ENCODE results near the gene TBC1D30.

The TBC1D30 gene

DNA sequence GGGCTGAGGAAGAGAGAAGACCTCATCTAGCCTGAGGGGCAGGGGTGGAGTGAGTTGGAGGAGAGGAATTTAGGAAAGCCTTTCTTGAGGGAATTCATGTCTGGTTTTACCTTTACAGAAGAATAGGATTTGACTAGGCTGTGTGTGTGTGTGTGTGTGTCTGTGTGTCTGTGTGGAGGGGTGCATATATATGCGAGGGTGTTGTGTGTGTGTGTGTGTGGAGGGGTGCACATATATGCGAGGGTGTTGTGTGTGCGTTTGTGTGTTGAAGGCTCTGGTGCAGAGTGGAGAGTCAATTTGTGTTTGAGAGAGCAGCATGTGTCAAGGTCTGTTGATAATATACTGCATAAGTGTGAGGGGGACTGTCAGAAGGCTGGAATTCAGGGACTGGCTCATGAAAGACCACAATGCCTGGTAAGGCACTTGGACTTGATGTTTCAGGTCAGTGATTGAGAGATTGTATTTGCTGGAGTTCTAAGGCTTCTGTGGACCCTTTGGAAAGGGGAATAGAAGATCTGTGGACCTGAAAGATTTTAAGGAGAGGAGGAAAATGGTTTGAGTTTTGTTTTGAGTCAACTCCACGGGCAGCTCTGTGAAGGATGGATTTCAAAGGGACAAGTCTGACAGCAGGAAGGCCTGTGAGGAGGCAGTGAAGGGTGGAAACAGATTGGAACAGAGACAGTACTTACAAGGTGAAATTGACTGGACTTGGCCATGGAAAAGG is 34.6 kb downstream of the TBC1D30 start:
- no peak for DNase-seq (ENCODE audit: low read depth in 2 of 2, low spot score in 1 of 2)

DNA sequence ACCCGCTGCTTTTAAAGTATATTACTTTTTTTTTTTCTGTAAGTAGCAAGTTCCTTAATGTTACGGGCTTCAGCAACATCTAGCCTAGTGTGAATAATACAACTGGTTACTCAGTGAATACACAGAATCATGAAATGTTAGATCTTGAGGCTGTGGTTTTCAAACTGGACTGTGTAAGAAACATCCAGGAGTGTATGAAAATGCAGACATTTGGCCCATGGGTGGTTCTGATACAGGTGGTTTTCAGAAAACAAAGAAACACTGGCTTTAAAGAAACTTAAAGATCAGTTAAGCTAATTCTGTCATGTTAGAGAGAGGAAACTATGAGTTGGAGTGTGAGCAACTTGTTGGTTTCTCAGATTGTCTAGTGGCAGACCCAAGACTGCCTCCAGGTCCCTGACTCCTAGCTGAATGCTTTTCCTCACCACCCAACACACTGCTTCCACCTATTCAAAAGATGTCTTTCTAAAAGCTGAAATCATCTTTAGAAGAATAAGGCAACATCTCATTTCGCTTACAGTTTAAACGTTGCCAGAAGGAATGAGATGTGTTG is 36.1 kb downstream of the TBC1D30 start:
- DNase-seq (ENCODE audit: low read depth in 2 of 2, low spot score in 1 of 2), result no peak

DNA sequence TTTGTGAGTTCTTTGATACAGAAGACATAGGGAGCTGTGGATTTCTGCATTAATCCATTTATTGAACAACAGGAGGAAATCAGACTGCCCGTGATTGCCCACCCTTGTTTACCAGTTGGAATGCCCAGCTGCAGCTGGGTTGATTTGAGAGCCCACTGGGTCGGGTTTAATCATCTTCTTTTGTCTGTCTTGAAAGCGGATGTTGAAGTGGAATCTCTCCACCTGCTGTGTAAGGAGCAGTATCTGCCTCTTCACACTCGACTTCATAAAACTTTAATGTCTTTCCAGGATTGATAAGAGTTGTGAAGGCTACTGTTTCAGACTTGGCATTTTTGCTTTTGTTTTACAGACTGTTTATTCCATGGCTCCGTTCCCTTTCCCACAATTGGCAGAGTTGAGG is 39.9 kb downstream of the TBC1D30 start:
- no peak for DNase-seq (ENCODE audit: low read depth in 2 of 2, low spot score in 1 of 2)

DNA sequence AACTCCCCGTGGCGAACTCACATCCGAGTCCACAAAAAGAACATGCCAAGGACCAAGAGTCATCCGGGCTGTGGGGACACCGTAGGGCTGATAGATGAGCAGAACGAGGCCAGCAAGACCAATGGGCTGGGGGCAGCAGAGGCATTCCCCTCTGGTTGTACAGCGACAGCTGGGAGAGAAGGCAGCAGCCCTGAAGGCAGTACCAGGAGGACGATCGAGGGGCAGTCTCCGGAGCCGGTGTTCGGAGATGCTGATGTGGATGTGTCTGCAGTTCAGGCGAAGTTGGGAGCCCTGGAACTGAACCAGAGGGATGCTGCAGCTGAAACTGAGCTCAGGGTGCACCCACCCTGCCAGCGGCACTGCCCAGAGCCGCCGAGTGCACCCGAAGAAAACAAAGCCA is 50.7 kb downstream of the TBC1D30 start:
- no peak for DNase-seq (ENCODE audit: low read depth in 2 of 2, low spot score in 1 of 2)

GRCh38 chr12:64876388-64877071 is 52.1 kb downstream of the TBC1D30 start:
- no peak for DNase-seq (ENCODE audit: low read depth in 2 of 2, low spot score in 1 of 2)

DNA sequence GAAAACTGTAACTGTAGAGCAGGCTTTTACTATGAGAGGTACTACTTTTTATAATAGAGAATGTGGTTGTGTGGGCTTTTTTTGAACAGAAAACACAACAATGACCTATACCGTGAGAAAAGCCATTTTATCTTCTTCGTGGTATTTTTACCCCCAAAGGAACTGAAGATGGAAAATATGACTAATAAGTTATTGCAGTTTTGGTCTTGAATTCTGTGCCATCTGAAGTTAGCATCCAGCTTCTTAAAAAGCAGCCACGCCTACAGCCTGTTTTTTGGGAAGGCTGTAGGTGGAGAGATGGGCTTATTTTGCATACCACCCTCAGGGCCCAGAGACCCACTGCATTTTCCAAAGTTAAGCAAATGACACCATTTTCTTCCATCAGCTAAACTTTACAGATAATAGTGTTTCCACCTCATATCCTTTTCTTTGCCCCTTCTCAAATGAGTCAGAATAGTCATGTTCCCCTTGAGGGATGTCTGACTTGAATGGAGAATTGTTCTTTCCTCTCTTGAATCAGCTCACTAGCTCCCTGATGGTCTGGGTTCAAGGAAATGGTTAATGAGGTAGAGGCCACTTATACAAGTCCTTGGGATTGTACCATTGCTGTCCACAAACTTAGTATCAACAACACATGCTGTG is 53.0 kb downstream of the TBC1D30 start:
- no peak for DNase-seq (ENCODE audit: low read depth in 2 of 2, low spot score in 1 of 2)

- DNase-seq (ENCODE audit: low read depth in 2 of 2, low spot score in 1 of 2), result no peak
These were observed 58.2 kb downstream of the TBC1D30 start for GRCh38 chr12:64882687-64883086.

DNA sequence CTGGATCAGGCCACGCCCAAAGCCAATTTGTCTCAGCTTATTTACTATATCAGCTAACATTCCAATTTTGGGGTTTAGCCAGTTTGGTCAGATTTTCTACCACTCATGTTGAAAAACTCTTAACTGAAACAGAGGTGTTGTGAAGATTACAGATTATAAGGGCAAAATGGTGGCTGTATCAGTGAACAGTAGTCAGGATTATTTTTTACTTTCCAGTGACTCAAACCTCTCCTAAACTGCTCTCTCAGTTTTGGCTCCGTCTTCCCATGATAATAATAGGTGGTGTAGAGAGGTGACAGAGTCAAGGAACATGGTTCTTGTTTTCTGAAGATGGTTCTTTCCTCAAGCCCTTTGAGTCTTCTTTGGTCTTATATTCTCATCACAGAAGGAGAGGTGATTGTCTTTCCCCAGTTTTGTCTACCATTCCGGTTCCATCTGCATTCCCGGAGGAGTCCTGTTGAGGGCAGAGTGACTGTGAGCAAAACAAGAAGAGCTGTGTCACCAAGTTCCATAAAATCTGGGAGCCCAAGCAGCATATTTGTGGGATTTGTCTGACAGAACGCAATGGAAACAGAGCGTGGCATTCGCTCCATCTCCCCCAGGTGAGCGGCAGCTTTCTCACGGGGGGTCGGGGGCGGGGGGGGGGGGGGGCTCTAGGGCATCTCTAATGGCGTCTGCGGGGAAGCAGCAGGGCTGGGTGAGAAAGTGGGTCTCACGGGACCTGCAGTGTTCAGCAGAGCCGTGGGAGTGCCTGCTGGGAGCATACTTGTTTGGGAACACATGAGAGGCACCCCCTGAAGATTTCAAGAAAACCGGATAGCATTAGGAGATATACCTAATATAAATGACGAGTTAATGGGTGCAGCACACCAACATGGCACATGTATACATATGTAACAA is 59.1 kb downstream of the TBC1D30 start:
- no peak for DNase-seq (ENCODE audit: low read depth in 2 of 2, low spot score in 1 of 2)

GRCh38 chr12:64884164-64884542 is 59.7 kb downstream of the TBC1D30 start:
- no peak for DNase-seq (ENCODE audit: low read depth in 2 of 2, low spot score in 1 of 2)

DNA sequence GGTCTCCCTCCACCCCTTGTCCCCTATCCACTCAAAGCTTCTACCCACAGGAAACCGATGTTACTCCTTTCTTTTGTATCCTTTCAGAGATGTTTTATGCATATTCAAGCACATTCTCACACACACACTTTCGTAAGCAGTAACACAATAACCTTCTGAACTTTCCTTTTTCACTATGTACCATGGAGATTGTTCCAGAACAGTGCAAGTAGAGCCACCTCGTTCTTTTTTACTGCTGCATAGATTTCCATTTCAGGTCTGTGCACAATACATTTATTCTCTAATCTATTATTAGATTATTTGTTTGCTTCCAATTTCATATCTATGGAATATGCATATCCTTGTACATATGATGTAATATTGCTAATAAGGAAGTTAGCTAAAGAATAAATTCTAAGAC is 60.3 kb downstream of the TBC1D30 start:
- no peak for DNase-seq (ENCODE audit: low read depth in 2 of 2, low spot score in 1 of 2)

DNA sequence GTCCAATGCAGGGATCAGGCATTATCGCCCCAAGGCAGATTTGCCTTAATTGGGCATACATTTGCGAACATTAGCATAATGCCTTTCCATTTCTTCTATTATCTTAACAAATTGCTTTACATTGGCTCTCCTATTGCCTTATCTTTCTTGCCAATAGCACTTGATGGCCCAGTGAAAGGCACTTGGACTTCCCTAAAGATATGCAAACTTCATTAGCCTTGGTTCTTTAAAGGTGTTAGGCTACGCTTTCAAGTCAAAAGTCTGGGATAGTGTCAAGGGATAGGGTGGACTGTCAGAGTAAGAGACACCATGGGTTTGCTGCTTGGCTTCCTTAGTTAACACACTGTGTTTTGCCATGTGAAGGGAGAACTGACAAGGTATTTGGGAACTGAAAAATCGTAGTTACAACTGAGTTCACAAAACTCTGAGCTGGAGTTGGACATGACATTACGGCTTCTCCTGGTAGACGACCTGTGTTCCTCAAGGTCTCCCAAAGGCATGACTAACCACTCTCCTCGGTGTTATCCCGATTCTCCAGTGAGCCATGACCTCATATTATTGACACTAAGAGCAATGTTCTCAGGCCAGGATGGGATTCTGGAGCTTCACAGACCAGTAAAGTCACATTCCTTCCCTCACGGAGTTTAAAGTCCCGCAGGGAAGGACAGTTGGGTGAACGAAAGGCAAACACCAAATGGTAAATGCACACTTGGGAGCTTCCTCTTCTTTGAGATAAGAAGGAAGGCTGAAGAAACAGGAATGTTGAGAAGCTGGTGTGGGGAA is 65.2 kb downstream of the TBC1D30 start:
- no peak for DNase-seq (ENCODE audit: low read depth in 2 of 2, low spot score in 1 of 2)

DNA sequence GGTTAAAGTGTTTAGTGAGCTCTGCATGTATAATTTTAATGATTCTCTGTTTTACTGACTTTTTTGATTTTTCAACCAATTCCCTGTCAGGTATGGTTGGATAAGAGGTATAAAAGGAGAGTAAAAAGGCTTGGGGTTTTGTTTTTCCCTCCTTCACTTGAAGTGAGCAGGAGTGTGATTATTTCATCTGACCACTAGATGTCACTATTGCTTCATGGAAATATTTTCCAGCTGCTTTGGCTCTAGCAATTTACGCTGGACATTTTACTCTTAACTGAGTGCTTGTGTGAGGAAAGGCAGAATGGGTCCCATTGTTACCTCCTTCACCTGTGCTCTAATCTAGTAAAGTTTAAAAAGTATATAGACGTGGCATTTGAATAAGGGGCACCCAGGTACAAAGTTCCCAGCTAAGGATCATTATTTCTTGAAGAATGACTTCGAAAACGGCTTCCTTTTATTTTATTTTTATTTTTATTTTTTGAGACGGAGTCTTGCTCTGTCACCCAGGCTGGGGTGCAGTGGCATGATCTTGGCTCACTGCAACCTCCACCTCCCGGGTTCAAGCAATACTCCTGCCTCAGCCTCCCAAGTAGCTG is 66.5 kb downstream of the TBC1D30 start:
- no peak for DNase-seq (ENCODE audit: low read depth in 2 of 2, low spot score in 1 of 2)

DNA sequence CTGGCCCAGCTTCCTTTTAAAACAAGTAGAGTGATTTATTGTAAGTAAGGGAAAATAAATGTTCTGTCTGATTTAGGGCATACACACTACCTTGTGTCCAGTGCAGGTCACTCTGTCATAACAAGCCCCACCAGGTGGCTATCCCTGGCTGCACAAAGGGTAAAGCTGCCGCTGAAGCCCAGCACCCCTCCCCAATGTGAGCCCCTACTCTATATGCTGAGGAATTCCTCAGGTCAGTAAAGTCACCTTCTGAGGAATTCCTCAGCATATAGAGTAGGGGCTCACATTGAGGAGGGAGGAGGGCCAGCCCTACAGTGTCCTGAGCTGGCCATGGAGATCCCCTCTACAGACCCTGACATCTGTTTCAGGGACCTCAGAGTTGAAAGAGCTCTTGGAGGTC is 67.2 kb downstream of the TBC1D30 start:
- no peak for DNase-seq (ENCODE audit: low read depth in 2 of 2, low spot score in 1 of 2)

GRCh38 chr12:64892561-64892960 is 68.1 kb downstream of the TBC1D30 start:
- DNase-seq (ENCODE audit: low read depth in 2 of 2, low spot score in 1 of 2), result no peak

GRCh38 chr12:64893961-64894360 is 69.5 kb downstream of the TBC1D30 start:
- no peak for DNase-seq (ENCODE audit: low read depth in 2 of 2, low spot score in 1 of 2)

- DNase-seq (ENCODE audit: low read depth in 2 of 2, low spot score in 1 of 2), result no peak
These were observed 70.5 kb downstream of the TBC1D30 start for GRCh38 chr12:64894827-64895475.

DNA sequence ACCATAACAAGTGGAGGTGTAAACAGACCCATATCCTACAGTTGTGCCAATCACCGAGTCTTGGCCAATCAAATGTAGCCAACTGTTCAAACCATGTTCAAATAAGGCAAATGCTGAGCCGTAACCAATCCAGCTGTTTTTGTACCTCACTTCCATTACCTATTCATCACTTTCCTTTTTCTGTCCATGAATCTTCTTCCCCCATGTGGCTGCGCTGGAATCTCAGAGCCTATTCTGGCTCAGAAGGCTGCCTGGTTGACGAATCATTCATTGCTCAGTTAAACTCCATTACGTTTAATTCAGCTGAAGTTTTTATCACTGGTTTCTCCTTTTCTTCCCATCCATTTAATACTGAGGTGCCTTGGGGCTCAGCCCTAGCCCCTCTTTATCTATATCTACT is 71.1 kb downstream of the TBC1D30 start:
- no peak for DNase-seq (ENCODE audit: low read depth in 2 of 2, low spot score in 1 of 2)

GRCh38 chr12:64900540-64900939 is 76.1 kb downstream of the TBC1D30 start:
- DNase-seq (ENCODE audit: low read depth in 2 of 2, low spot score in 1 of 2), result no peak

- no peak for DNase-seq (ENCODE audit: low read depth in 2 of 2, low spot score in 1 of 2)
These were observed 79.2 kb downstream of the TBC1D30 start for GRCh38 chr12:64903479-64904152.
